ENCODE measurements around the gene ZNF362. TPM values are rescaled to one million over a fixed set of nuclear protein-coding genes. Genes with fewer than 3 reads are reported as not detected.
"Not testable (repeated sequence)": the region's sequence is repeated elsewhere in the genome, so short reads cannot be mapped to it uniquely, and the experiment has no call there.

The ZNF362 gene
- total RNA-seq, 1 donor from 2014 or later = 14.0 TPM

GRCh38 chr1:33288976-33289857, 32.9 kb downstream of the ZNF362 start:
- no peak for ATAC-seq

GRCh38 chr1:33289858-33290154, 33.5 kb downstream of the ZNF362 start:
- no peak for ATAC-seq

- not testable (repeated sequence) for ATAC-seq
Observed at GRCh38 chr1:33290615-33291014, 34.3 kb downstream of the ZNF362 start.

GRCh38 chr1:33292726-33293340, 36.5 kb downstream of the ZNF362 start:
- ATAC-seq = no peak

- ATAC-seq = peak; percentile 10
Observed at GRCh38 chr1:33294071-33295010, 38.0 kb downstream of the ZNF362 start.

GRCh38 chr1:33295023-33295422, 38.7 kb downstream of the ZNF362 start:
- no peak for ATAC-seq

- peak; percentile 89 for ATAC-seq
Observed at GRCh38 chr1:33295450-33296081, 39.3 kb downstream of the ZNF362 start.

- no peak for ATAC-seq
Observed at GRCh38 chr1:33296082-33296458, 39.8 kb downstream of the ZNF362 start.

GRCh38 chr1:33296824-33297223, 40.5 kb downstream of the ZNF362 start:
- ATAC-seq = no peak

- no peak for ATAC-seq
Observed at GRCh38 chr1:33297911-33298622, 41.8 kb downstream of the ZNF362 start.

- ATAC-seq = peak; percentile 65
Observed at GRCh38 chr1:33298623-33299277, 42.5 kb downstream of the ZNF362 start.

GRCh38 chr1:33299461-33300155, 43.3 kb downstream of the ZNF362 start:
- ATAC-seq = no peak

GRCh38 chr1:33300673-33301072, 44.4 kb downstream of the ZNF362 start:
- ATAC-seq = no peak

GRCh38 chr1:33301273-33301984, 45.1 kb downstream of the ZNF362 start:
- ATAC-seq = no peak

- no peak for ATAC-seq
Observed at GRCh38 chr1:33302325-33302724, 46.0 kb downstream of the ZNF362 start.

- no peak for ATAC-seq
Observed at GRCh38 chr1:33305016-33305415, 48.7 kb downstream of the ZNF362 start.

GRCh38 chr1:33305816-33306652, 49.7 kb downstream of the ZNF362 start:
- no peak for ATAC-seq

GRCh38 chr1:33306653-33307493, 50.6 kb downstream of the ZNF362 start:
- ATAC-seq = peak; percentile 65
